NOMO-1 treated with dmso at 0.1 percent for 144 hours (cell line): ENCODE data around the gene ZNF724.
"Not testable (repeated sequence)": the region's sequence is repeated elsewhere in the genome, so short reads cannot be mapped to it uniquely, and the experiment has no call there.

Source experiments
- DNase-seq: peaks from one replicate; lab custom pipeline; 2025; ENCODE audit not compliant: unreplicated experiment; lab: John Stamatoyannopoulos, UW

The ZNF724 gene

DNA sequence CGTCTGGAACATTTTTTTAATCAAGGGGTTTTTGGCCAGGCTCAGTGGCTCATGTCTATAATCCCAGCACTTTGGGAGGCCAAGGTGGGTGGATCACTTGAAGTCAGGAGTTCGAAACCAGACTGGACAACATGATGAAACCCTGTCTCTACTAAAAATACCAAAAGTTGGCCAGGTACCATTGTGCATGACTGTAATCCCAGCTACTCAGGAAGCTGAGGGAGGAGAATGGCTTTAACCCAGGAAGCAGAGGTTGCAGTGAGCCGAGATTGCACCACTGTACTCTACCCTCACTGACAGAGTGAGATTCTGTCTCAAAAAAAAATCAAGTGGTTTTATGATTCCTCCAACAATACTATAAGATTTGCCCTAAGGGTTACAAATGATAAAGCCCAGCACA, 3.1 kb upstream of the ZNF724 start:
- not testable (repeated sequence) for DNase-seq

DNA sequence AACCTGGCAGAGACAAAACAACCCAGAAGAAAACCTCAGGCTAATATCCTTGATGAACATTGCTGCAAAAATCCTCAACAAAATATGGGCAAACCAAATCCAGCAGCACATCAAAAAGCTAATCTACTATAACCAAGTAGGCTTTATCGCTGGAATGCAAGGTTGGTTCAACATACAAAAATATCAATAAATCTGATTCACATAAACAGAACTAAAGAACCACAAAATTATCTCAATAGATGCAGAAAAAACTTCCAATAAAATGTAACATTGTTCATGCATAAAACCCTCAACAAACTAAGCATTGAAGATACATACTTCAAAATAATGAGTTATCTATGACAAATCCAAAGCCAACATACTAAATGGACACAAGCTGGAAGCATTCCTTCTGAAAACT, 8.8 kb downstream of the ZNF724 start:
- DNase-seq: no peak

DNA sequence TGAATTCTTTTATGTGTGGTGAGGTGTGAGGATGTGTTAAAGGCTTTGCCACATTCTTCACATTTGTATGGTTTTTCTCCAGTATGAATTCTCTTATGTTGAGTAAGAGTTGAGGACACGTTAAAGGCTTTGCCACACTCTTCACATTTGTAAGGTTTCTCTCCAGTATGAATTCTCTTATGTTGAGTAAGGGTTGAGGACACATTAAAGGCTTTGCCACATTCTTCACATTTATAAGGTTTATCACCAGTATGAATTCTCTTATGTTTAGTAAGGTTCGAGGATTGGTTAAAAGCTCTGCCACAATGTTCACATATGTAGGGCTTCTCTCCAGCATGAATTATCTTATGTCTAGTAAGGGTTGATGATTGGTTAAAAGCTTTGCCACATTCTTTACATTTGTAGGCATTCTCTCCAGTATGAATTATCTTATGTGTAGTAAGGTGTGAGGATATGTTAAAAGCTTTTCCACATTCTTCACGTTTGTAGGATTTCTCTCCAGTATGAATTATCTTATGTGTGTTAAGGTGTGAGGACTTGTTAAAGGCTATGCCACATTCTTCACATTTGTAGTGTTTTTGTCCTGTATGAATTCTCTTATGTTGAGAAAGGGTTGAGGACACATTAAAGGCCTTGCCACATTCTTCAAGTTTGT, 27.1 kb downstream of the ZNF724 start:
- DNase-seq: no peak

DNA sequence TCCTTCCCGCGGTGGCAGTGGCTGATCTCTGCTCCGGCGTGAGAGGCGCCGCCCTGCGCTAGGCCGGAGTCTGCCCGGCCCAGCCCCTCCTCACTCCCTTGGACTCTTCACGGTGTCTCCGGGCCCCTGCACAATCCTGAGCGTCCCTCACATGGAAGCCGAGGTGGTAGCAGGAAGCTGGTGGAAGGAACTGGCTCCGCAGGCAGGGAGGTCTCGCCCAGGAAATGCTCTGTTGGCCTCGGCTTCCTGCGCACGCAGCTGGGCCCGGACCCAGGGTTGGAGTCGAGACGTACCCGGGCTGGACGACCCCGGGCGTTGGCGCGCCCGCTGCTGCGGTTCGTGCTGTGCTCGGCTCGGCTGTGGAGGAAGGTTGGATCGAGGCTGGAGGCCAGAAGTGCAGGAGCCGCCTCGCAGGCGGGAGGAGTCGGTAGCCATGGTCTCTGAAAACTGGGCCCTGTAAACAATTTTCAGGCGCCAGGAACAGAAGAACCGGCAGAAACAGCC, 46.3 kb downstream of the ZNF724 start:
- no peak for DNase-seq

DNA sequence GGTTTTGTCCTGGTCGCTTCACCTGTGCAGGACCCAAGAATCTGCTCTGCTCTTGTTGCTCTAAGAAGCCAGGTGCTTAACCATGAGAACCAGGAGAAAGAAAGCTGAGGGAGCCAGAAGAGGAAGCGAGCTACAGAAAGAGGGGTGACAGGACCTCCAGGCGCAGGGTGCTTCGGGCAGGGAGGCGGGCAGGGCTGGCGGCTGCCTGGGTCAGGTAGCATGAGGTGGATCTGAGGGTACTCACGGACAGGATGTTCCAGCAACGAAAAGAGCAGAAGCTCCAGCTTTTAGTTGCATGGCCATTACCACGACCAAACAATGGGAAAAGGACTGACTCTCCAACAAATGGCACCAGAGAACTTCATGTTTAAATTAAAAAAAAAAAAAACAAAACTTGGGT, 59.9 kb downstream of the ZNF724 start:
- no peak for DNase-seq

DNA sequence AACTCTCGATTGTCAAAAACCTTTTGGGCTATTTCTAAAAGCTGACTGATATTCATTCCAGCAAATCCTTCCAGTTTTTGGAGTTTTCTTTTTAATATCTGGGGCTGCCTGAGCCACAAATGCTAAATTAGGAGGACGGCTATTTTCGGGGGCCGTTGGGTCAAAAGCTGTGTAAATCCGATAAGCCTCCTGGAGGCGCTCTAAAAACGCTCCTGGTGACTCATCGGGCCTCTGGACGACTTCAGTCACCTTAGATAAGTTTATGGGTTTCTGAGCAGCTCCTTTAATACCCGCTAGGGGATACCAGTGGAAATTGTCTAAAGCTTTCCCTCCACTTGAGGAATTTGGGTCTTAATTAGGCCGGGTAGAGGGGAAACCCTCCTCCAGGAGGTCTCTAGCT, 66.9 kb downstream of the ZNF724 start:
- no peak for DNase-seq
